Neural progenitor cell (in vitro differentiated cells): ENCODE data around the gene KCTD15. TPM values are rescaled to one million over a fixed set of nuclear protein-coding genes. Genes with fewer than 3 reads are reported as not detected.
A peak's percentile ranks its signal among the peaks of the same experiment; 100 is the strongest.
"Not testable (repeated sequence)": the region's sequence is repeated elsewhere in the genome, so short reads cannot be mapped to it uniquely, and the experiment has no call there.

ENCODE experiments used
- DNase-seq: peaks from one replicate; pipeline ENCODE4 v3.0.0-alpha.2; 2016; ENCODE audit warnings: low spot score
- H2AFZ ChIP-seq: fragments of 200-600 bp; sonication (generic); replicated peaks from 2 replicates; pipeline ENCODE4 v1.6.1; 2016; ENCODE audit warnings: antibody characterized with exemption
- H3F3A ChIP-seq: fragments of 200-600 bp; sonication (generic); 2 replicates; pipeline ENCODE4 v1.6.1; 2016; ENCODE audit warnings: antibody characterized with exemption, low read depth
- H3K27ac ChIP-seq: fragments of 200-600 bp; sonication (generic); 2 replicates; pipeline ENCODE4 v1.5.1; 2016; ENCODE audit warnings: mild to moderate bottlenecking
- H3K27me3 ChIP-seq: fragments of 200-600 bp; sonication (generic); 2 replicates; pipeline ENCODE4 v1.6.1; 2016; ENCODE audit warnings: mild to moderate bottlenecking, moderate library complexity
- H3K36me3 ChIP-seq: fragments of 200-600 bp; sonication (generic); 2 replicates; pipeline ENCODE4 v1.5.1; 2016
- H3K4me1 ChIP-seq: fragments of 200-600 bp; sonication (generic); 2 replicates; pipeline ENCODE4 v1.6.1; 2016; ENCODE audit warnings: mixed run types
- H3K4me2 ChIP-seq: fragments of 200-600 bp; sonication (generic); 2 replicates; pipeline ENCODE4 v1.6.1; 2016
- H3K4me3 ChIP-seq: fragments of 200-600 bp; sonication (generic); 2 replicates; pipeline ENCODE4 v1.5.1; 2016
- H3K79me2 ChIP-seq: fragments of 200-600 bp; sonication (generic); 2 replicates; pipeline ENCODE4 v1.6.1; 2016; ENCODE audit warnings: low read depth
- H3K9ac ChIP-seq: fragments of 200-600 bp; sonication (generic); 2 replicates; pipeline ENCODE4 v1.6.1; 2016
- H3K9me3 ChIP-seq: fragments of 200-600 bp; sonication (generic); 2 replicates; pipeline ENCODE4 v1.5.1; 2016; ENCODE audit warnings: low read depth
- H4K20me1 ChIP-seq: fragments of 200-600 bp; sonication (generic); 2 replicates; pipeline ENCODE4 v1.6.1; 2016; ENCODE audit warnings: low read depth
- H3K27ac Mint-ChIP-seq: 3 replicates; pipeline ENCODE4 v1.8.0; 2021; ENCODE audit warnings: mixed read lengths
- H3K27me3 Mint-ChIP-seq: 2 replicates; pipeline ENCODE4 v1.8.0; 2022; ENCODE audit warnings: low read depth, mild to moderate bottlenecking, inconsistent platforms, moderate library complexity, mixed read lengths; ENCODE audit not compliant: insufficient read depth
- H3K36me3 Mint-ChIP-seq: 3 replicates; pipeline ENCODE4 v1.8.0; 2021; ENCODE audit warnings: mixed read lengths
- H3K4me1 Mint-ChIP-seq: 3 replicates; pipeline ENCODE4 v1.8.0; 2021; ENCODE audit warnings: mixed read lengths
- H3K4me3 Mint-ChIP-seq: 3 replicates; pipeline ENCODE4 v1.8.0; 2021; ENCODE audit warnings: mild to moderate bottlenecking, moderate library complexity, mixed read lengths
- H3K9me3 Mint-ChIP-seq: 3 replicates; pipeline ENCODE4 v1.8.0; 2020; ENCODE audit warnings: mixed read lengths
- EZH2 ChIP-seq: fragments of 200-600 bp; sonication (generic); IDR thresholded peaks from 2 replicates; pipeline ENCODE4 v1.6.1; 2017; ENCODE audit warnings: antibody characterized with exemption, mild to moderate bottlenecking, moderate library complexity
- EZH2phosphoT487 ChIP-seq: fragments of 200-600 bp; sonication (generic); IDR thresholded peaks from 2 replicates; pipeline ENCODE4 v1.6.1; 2017; ENCODE audit warnings: antibody characterized with exemption
- total RNA-seq: library from RNA; depleted of rRNA; stranded (reverse); fragments of >200 nt; gene quantifications from 2 replicates; pipeline ENCODE4 v1.2.3, GENCODE V29; 2015; ENCODE audit warnings: low replicate concordance
- TF ChIP-seq, protein P1 (sequence below): fragments of 200-600 bp; sonication (generic); IDR thresholded peaks from 2 replicates; pipeline ENCODE4 v1.5.1; 2017; ENCODE audit warnings: antibody characterized with exemption, mild to moderate bottlenecking

Gene KCTD15
- total RNA-seq, 1 donor from 2014 or later: 26.4 TPM

GRCh38 chr19:33814181-33815165 is 17.8 kb downstream of the KCTD15 start:
- no peaks in the 10 kb centered on the region for H3K36me3 ChIP-seq
- no peaks in the 10 kb centered on the region for H3K79me2 ChIP-seq
- no peaks in the 10 kb centered on the region for H3K9me3 Mint-ChIP-seq
- H3K4me3 ChIP-seq: no peak overlapping the region
- no peak overlapping the region for H3K9ac ChIP-seq
- H3K4me1 ChIP-seq: peaks cover 6% of the 10 kb centered on the region
- H3K4me3 Mint-ChIP-seq: no peak overlapping the region
- no peaks in the 10 kb centered on the region for H3K27me3 ChIP-seq
- H3K27me3 Mint-ChIP-seq: peaks cover 7% of the 10 kb centered on the region
- no peak overlapping the region for H2AFZ ChIP-seq
- peaks cover 9% of the 10 kb centered on the region for H3K36me3 Mint-ChIP-seq
- no peak overlapping the region for H3K4me2 ChIP-seq
- TF ChIP-seq EZH2phosphoT487 (no peak), EZH2 (no peak)
- TF ChIP-seq, protein P1, sequence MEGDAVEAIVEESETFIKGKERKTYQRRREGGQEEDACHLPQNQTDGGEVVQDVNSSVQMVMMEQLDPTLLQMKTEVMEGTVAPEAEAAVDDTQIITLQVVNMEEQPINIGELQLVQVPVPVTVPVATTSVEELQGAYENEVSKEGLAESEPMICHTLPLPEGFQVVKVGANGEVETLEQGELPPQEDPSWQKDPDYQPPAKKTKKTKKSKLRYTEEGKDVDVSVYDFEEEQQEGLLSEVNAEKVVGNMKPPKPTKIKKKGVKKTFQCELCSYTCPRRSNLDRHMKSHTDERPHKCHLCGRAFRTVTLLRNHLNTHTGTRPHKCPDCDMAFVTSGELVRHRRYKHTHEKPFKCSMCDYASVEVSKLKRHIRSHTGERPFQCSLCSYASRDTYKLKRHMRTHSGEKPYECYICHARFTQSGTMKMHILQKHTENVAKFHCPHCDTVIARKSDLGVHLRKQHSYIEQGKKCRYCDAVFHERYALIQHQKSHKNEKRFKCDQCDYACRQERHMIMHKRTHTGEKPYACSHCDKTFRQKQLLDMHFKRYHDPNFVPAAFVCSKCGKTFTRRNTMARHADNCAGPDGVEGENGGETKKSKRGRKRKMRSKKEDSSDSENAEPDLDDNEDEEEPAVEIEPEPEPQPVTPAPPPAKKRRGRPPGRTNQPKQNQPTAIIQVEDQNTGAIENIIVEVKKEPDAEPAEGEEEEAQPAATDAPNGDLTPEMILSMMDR: no peak
- peaks cover 39% of the 10 kb centered on the region for H3K4me1 Mint-ChIP-seq
- H4K20me1 ChIP-seq: peaks cover 10% of the 10 kb centered on the region
- H3K27ac Mint-ChIP-seq: peak overlapping the region; percentile 83
- H3F3A ChIP-seq: peaks cover 5% of the 10 kb centered on the region
- H3K27ac ChIP-seq: no peak overlapping the region
- no peaks in the 10 kb centered on the region for H3K9me3 ChIP-seq
- no peak for DNase-seq

DNA sequence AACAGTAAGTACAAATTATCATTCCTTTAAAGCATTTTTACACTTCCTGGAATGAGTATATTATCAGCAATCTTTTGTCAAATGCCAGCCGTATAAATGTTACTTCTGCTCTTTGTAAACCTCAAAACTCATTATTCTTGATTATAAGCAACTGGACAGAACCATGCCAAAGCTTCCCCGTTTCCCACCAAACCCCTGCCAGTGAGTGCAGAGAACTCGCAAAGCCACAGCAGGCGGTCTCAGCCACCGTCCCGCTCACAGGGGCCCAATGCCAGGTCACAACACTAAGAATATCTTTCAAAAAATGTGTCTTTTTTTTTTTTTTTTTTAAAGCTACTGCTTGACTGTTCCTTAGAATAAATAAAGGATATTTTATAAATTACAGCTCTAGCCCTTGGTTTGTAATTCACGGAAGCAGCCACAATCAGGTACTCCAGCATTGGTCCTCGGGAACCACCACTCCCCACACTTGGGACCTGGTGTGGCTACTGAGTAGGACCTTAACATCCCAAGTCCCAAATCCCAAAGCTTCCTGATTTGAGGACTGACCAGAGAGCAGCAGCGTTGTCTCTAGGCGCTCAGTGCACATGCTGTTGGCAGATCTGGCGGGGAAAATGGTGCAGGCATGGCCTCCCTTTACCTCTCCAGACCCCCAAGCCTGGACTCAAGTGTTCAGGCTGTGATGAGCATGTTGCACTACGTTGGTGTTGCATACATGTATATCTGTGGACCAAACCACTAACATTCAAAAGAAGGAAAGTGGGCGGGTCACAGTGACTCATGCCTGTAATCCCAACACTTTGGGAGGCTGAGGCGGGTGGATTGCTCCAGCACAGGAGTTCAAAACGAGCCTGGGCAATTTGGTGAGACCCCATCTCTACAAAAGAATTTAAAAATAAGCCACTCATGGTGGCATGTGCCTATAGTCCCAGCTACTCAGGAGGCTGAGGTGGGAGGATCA is 19.0 kb downstream of the KCTD15 start:
- Histone ChIP-seq H3K4me1 (peaks cover 12% of the 10 kb centered on the region), H3K4me2 (no peak overlapping the region), H3K9me3 (no peaks in the 10 kb centered on the region), H4K20me1 (peaks cover 10% of the 10 kb centered on the region), H2AFZ (no peak overlapping the region), H3K36me3 (no peaks in the 10 kb centered on the region), H3K9ac (no peak overlapping the region), H3K79me2 (no peaks in the 10 kb centered on the region), H3F3A (peaks cover 15% of the 10 kb centered on the region), H3K4me3 (no peak overlapping the region), H3K27me3 (peaks cover 4% of the 10 kb centered on the region), H3K27ac (no peak overlapping the region)
- Mint-ChIP-seq H3K36me3 (peaks cover 8% of the 10 kb centered on the region), H3K9me3 (no peaks in the 10 kb centered on the region), H3K27me3 (peaks cover 5% of the 10 kb centered on the region), H3K27ac (no peak overlapping the region), H3K4me1 (peaks cover 43% of the 10 kb centered on the region), H3K4me3 (no peak overlapping the region)
- TF ChIP-seq, protein P1: no peak
- TF ChIP-seq EZH2phosphoT487 (no peak), EZH2 (no peak)
- DNase-seq: no peak

- Mint-ChIP-seq H3K27ac (peak overlapping the region; percentile 19), H3K36me3 (peaks cover 3% of the 10 kb centered on the region), H3K27me3 (peaks cover 10% of the 10 kb centered on the region), H3K4me1 (peaks cover 49% of the 10 kb centered on the region), H3K9me3 (no peaks in the 10 kb centered on the region), H3K4me3 (peak overlapping the region; percentile 38)
- no peak for DNase-seq
- peaks cover 10% of the 10 kb centered on the region for H4K20me1 ChIP-seq
- no peaks in the 10 kb centered on the region for H3K9me3 ChIP-seq
- H3K27me3 ChIP-seq: peaks cover 9% of the 10 kb centered on the region
- TF ChIP-seq, protein P1: no peak
- TF ChIP-seq EZH2 (no peak), EZH2phosphoT487 (no peak)
- H3K4me3 ChIP-seq: no peak overlapping the region
- H3K79me2 ChIP-seq: no peaks in the 10 kb centered on the region
- H3K27ac ChIP-seq: no peak overlapping the region
- peaks cover 15% of the 10 kb centered on the region for H3F3A ChIP-seq
- no peak overlapping the region for H3K9ac ChIP-seq
- H3K4me1 ChIP-seq: peaks cover 13% of the 10 kb centered on the region
- H2AFZ ChIP-seq: no peak overlapping the region
- H3K36me3 ChIP-seq: no peaks in the 10 kb centered on the region
- no peak overlapping the region for H3K4me2 ChIP-seq
These were observed 21.7 kb downstream of the KCTD15 start for GRCh38 chr19:33818411-33818810.

DNA sequence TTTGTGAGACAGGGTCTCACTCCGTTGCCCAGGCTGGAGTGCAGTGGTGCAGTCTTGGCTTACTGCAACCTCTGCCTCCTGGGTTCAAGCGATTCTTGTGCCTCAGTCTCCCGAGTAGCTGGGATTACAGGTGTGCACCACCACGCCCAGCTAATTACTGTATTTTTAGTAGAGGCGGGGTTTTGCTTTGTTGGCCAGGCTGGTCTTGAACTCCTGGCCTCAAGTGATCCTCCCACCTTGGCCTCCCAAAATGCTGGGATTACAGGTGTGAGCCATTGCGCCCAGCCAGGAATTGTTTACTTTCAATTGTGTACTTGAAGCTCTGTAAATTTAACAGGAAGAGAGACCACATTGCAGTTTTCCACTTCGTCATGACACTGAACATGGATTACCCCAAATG is 22.4 kb downstream of the KCTD15 start:
- H3K36me3 ChIP-seq, H3K27ac ChIP-seq, DNase-seq, H2AFZ ChIP-seq, H3K9me3 Mint-ChIP-seq, H3K9me3 ChIP-seq, H3K79me2 ChIP-seq, H3K36me3 Mint-ChIP-seq, H3K9ac ChIP-seq, H4K20me1 ChIP-seq, H3K27me3 ChIP-seq, H3K27me3 Mint-ChIP-seq: not testable (repeated sequence)
- Histone ChIP-seq H3K4me1 (peaks cover 13% of the 10 kb centered on the region), H3F3A (peaks cover 15% of the 10 kb centered on the region), H3K4me3 (peak overlapping the region; percentile 44), H3K4me2 (peak overlapping the region; percentile 84)
- Mint-ChIP-seq H3K27ac (peak overlapping the region; percentile 98), H3K4me1 (peaks cover 46% of the 10 kb centered on the region), H3K4me3 (peak overlapping the region; percentile 80)
